Stimulated activated CD8-positive, alpha-beta memory T cell treated with anti-CD3 and anti-CD28 coated beads, Interleukin-15, amount 100 ng/mL, for 48 hours (primary cell): ENCODE results near the gene RSBN1L.
"Not testable (repeated sequence)": the region's sequence is repeated elsewhere in the genome, so short reads cannot be mapped to it uniquely, and the experiment has no call there.

Experiments used
- DNase-seq, 2 donors: peaks; one replicate each; pipeline ENCODE4 v3.0.0-alpha.2; 2020; ENCODE audit warnings: low read depth in 2 of 2

The RSBN1L gene

GRCh38 chr7:77696057-77696642 lies at the start of gene RSBN1L:
RSBN1L (plus strand) TSS chr7:77696459; CDS start chr7:77696470, 11 bp downstream.
- DNase-seq: peak; percentile 98 to 99

DNA sequence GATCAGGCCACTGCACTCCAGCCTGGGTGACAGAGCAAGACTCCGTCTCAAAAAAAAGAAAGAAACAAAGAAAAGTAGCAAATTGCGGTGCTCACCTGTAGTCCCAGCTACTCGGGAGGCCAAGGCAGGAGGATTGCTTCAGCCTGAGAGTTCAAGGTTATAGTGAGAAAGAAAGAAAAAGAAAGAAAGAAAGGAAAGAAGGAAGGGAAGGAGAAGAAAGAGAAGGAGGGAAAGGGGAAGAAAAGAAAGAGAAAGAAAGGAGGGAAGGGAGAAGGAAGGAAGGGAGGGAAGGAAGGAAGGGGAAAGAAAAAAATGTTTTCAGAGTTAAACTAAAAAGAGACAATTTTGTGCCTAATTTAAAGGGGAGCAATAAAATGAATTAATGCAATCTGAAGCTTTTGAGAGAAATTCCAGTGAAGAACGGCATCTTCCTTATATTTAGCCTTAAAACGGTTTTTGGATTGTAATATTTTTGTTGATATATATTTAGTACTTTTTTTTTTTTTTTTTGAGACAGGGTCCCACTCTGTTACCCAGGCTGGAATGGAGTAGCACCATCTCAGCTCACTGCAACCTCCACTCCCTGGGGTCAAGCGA lies 47.4 kb upstream of the RSBN1L start:
- DNase-seq: no peak

DNA sequence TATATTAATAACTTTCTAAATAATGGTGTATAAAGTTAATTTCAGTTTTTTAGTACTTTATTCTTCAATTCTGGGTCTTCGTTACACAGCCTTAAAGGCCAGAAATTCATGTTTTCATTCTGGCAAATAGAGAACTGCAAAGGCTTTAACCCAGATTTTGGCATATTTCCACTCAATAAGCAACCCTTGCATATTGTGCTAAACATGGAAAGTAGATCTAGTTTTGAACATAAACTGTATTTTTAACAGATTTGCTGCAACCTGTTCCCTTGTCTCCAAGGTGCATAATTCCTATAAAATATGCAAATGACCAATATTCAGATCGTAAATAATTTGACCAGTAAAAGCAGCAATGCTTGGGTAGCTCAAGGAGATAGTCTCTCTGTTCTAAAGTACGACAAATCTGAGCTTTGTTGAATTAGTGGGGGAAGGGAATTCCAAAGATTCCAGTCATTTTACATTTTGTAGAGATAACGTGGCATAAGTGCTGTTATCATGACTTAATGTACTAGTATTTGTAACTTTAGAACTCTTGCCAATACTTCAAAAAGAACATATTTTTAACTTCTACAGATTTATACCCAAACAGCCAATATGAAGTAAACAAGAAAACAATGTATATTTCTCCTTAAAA lies 46.4 kb upstream of the RSBN1L start:
- DNase-seq: no peak

DNA sequence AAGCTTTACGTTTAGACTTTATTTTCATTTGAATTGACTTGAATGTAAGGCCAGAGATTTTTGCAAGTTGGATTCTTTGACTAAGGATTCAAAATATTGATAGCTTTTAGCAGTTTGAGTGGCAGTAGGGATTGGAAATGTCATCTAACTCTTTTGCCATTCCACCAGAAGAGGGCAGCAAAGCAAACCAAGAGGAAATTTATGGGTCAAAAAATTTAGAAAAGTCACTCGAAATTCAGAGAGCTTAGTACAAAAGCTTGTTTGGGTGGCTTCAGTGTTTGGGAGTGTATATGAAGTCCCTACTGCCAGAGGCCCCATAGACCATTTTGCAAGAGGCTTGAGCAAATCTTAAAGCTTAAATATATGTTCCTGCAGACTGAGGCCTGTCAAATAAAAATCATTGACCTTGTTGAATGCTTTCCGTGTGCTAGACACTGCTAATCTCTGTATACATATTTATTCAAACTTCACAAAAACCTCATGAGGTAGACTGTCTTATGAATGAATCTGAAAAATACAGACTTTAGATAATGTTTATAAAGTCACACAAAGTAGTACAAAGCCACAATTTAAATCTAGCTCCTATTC lies 44.6 kb upstream of the RSBN1L start:
- no peak for DNase-seq

DNA sequence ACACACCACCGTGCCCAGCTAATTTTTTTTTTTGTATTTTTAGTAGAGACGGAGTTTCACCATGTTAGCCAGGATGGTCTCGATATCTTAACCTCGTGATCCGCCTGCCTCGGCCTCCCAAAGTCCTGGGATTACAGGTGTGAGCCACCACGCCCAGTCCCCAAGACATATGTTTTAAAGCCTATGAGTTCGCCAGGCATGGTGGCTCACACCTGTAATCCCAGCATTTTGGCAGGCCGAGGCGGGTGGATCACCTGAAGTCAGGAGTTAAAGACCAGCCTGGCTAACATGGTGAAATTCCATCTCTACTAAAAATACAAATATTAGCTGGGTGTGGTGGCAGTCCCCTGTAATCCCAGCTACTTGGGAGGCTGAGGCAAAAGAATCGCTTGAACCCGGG lies 43.4 kb upstream of the RSBN1L start:
- DNase-seq: not testable (repeated sequence)

DNA sequence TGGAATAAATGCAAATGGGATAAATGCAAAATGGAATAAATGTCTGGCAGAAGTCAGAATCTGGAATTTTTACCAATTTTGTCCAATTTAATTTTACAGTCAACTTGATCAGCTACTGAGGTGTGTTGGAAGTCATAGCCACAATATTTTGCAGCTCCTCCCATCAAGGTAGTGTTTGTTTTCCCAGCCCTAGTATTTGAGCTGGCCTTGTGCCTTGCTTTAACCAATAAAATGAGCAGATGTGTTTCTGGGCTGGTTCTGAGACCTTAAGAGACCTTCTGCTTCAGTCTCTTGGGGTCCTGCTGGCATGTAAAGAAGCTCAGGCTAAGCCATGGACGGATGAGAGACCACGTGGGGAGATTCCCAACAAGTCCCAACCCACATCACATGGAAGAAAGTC lies 42.7 kb upstream of the RSBN1L start:
- DNase-seq: no peak

GRCh38 chr7:77655356-77655755 lies 40.9 kb upstream of the RSBN1L start:
- no peak for DNase-seq

- DNase-seq: no peak
These were observed 40.3 kb upstream of the RSBN1L start for GRCh38 chr7:77655836-77656455.

GRCh38 chr7:77657427-77658224 lies 38.6 kb upstream of the RSBN1L start:
- no peak for DNase-seq

GRCh38 chr7:77658928-77659327 lies 37.3 kb upstream of the RSBN1L start:
- DNase-seq: no peak

DNA sequence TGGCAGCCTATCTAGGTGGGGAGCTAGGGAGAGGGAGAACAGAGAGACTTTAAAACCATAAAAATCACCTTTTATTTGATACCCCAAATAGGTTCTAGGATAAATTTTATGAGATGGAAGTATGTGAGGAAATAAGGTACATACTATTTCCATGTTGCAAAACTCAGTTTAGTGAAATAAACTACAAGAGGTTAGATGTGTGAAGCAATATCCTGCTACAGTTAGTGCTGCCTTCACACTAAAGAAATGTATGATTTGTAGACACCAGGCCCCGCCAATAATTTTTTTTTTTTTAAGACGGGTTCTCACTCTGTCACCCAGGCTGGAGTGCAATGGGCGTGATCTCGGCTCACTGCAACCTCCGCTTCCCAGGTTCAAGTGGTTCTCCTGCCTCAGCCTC lies 34.4 kb upstream of the RSBN1L start:
- no peak for DNase-seq

DNA sequence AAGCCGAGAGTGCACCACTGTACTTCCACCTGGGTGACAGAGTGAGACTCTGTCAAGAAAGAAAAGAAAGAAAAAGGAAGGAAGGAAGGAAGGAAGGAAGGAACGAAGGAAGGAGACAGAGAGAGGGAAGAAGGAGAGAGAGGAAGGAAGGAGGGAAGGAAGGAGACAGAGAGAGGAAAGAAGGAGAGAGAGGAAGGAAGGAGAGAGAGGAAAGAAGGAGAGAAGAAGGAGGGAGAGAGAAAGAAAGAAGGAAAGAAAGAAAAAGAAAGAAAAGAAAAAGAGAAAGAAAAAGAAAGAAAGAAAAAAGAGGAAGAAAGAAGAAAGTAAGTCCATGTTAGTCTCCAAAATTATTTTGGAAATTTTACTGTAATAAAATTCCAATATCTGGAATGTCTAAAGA lies 33.4 kb upstream of the RSBN1L start:
- no peak for DNase-seq

DNA sequence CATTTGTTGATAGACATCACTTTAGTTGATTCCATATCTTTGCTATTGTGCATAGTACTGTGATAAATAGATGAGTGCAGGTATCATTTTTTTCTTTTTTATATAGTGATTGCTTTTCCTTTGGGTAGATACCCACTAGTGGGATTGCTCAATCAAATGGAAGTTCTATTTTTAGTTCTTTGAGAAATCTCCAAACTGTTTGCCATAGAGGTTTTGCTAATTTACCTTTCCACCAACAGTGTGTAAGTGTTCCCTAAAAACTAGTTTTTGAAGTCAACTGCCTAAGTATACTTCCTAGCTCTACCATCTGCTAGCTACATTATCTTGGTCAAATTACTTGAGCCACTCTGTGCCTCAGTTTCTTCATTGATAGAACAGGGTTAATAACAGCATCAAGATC lies 31.5 kb upstream of the RSBN1L start:
- no peak for DNase-seq

GRCh38 chr7:77665161-77665560 lies 31.1 kb upstream of the RSBN1L start:
- no peak for DNase-seq

DNA sequence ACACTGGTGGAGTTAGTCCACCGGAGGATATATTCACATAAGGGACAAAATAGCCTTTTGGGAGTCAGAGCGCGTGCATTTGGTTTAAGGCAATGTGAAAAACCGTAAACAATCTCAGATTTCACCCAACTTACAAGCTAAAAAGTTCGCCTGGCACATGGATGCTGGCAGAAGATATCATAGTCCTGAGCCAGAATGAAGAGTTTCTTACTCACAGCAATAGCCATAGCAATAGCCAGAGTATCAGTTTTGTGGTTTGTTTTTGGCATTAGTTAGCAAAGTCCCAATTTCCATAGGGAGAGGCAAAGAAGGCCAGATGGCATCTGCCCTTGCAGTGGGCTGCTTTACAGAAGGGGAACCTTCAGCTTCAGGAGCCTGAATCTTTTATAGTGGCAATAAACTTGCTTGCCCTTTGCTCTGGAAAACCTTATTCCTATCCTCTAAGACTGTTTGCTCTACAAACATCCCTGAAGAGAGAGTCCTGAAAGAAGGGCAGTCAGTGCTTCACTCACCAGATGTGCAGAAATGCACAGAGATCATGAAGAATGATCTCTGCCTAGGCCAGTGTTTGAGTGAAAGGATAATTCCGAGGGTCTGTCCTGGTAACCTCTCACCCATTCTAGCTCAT lies 28.7 kb upstream of the RSBN1L start:
- DNase-seq: no peak

DNA sequence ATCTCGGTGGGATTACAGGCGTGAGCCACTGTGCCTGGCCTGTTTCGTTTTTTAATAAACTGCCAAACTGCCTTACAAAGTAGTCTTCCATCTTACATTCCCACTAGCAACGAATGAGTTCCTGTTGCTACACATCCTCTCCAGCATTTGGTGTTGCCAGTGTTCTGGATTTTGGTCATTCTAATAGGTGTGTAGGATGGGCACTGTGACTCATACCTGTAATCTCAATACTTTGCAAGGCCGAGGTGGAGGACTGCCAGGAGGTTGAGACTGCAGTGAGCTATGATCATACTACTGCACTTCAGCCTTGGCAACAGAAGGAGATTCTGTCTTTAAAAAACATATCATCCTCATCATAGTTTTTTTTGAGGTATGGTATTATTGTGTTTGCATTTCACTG lies 21.4 kb upstream of the RSBN1L start:
- no peak for DNase-seq

DNA sequence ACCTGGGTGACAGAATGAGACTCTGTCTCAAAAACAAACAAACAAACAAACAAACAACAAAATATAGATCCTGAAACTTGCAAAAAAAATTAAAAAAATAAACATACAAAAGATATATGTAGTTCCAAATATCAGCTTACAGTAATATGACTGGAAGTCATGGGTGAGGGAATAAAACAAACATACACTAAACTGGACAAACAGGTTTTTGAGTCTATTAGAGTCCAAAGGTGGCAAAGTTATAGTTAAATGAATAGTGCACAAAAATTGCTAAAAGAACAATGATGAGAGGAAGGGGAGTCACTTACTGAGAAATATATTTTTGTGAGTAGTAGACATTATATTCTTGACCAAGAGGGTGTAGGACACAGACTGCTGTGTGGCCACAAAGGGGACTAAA lies 16.7 kb upstream of the RSBN1L start:
- DNase-seq: no peak

- DNase-seq: no peak
These were observed 16.0 kb upstream of the RSBN1L start for GRCh38 chr7:77680266-77680665.

DNA sequence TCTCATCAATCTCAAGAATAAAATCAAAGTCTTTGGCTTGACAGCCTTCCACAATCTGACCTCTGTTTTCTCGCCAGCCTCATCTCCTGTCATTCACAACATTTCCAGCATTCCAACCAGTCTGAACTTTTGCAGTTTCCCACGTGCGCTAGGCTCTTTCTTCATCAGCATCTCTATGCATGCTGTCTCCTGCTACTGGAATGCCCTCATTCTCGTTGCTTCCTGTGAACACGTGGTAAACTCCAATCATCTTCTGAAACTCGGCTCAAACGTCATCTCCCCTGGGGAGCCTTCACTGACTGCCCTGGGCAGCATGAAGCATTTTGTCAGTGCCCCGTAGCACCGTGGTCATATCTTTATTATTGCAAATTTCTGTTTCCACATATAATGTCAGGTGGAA lies 12.2 kb upstream of the RSBN1L start:
- DNase-seq: no peak

GRCh38 chr7:77685233-77685632 lies 11.0 kb upstream of the RSBN1L start:
- no peak for DNase-seq

- no peak for DNase-seq
These were observed 9.0 kb upstream of the RSBN1L start for GRCh38 chr7:77687100-77687746.
